ENCODE measurements around the gene NXPE3.
"Not testable (repeated sequence)": the region's sequence is repeated elsewhere in the genome, so short reads cannot be mapped to it uniquely, and the experiment has no call there.

Gene NXPE3

GRCh38 chr3:101779047-101779821 lies at the start of gene NXPE3:
Gene NXPE3, plus strand, starts transcription at chr3:101779211. Its CDS starts 6,386 bp downstream, at chr3:101785597.
- DNase-seq = peak; percentile 75

- no peak for DNase-seq
Observed at GRCh38 chr3:101729586-101729985, 49.4 kb upstream of the NXPE3 start.

GRCh38 chr3:101730839-101731238 lies 48.2 kb upstream of the NXPE3 start:
- no peak for DNase-seq

GRCh38 chr3:101732240-101732641 lies 46.8 kb upstream of the NXPE3 start:
- DNase-seq = no peak

DNA sequence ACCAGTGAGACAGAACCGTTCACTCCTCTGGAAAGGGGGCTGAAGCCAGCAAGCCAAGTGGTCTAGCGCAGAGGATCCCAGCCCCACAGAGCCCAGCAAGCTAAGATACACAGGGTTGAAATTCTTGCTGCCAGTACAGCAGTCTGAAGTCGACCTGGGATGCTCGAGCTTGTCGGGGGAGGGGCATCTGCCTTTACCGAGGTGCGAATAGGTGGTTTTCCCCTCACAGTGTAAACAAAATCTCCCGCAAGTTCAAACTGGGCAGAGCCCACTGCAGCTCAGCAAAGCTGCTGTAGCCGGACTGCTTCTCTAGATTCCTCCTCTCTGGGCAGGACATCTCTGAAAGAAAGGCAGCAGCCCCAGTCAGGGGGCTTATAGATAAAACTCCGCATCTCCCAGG lies 43.2 kb upstream of the NXPE3 start:
- DNase-seq = no peak

- DNase-seq = not testable (repeated sequence)
Observed at GRCh38 chr3:101741914-101742313, 37.1 kb upstream of the NXPE3 start.

DNA sequence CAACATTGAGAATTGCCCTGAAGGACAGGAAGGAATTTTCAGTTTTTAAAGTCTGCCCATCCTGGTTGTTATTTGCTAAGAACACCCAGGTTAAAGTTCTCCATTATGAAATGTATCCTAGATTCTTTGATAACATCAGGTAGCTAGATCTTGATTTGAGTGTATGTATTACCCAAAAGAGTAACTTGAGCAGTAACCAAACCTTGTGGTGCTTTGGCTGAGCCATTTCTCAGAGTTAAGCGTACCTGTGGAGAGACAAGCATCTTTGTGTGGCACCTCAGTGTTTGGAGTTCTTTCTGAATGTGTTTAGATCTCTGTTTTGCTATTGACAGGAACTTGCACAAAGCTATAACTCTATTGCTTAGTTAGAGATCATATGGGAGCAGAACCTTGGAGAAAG lies 34.2 kb upstream of the NXPE3 start:
- DNase-seq = no peak

- DNase-seq = not testable (repeated sequence)
Observed at GRCh38 chr3:101745934-101746333, 33.1 kb upstream of the NXPE3 start.

GRCh38 chr3:101753386-101754113 lies 25.5 kb upstream of the NXPE3 start:
- not testable (repeated sequence) for DNase-seq

DNA sequence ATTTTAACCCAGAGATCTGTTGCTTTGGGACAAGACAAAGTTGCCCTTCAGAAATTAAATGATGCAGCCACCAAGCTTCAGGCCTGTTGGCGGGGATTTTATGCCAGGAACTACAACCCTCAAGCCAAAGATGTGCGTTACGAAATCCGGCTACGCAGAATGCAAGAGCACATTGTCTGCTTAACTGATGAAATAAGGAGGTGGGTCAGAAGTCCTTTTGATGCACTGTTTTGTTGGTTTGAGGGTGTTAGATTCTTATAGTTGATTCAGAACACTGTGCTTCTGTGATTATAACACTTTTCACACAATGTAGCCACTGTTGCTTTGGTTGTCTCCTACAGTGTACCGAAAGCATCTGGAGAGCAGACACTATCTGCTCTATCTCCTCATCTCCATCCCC lies 20.8 kb upstream of the NXPE3 start:
- no peak for DNase-seq

DNA sequence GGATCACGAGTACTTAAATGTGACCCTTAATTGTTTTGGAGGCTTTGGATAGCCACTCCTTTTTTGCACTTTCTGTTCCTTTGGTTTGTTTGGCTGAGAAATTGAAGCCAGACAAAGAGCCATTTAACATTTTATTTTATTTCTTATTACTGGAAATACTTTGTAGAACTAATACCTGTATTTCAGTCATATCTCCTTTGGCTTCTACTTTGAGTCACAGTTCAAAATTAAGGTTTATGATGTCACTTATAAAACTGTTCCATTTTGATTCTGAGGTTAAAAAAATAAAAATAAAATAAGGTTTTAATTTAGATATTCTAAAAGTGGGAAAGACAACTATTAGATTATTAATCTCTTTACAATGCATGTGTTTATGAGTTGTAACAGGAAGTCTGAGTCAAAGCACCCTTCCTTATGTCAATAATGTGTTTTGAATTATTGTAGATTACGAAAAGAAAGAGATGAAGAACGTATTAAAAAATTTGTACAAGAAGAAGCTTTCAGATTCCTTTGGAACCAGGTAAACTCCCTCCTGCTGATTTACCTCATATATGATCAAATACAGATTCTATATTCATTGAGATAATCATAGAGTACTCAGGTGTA lies 16.9 kb upstream of the NXPE3 start:
- DNase-seq = no peak

DNA sequence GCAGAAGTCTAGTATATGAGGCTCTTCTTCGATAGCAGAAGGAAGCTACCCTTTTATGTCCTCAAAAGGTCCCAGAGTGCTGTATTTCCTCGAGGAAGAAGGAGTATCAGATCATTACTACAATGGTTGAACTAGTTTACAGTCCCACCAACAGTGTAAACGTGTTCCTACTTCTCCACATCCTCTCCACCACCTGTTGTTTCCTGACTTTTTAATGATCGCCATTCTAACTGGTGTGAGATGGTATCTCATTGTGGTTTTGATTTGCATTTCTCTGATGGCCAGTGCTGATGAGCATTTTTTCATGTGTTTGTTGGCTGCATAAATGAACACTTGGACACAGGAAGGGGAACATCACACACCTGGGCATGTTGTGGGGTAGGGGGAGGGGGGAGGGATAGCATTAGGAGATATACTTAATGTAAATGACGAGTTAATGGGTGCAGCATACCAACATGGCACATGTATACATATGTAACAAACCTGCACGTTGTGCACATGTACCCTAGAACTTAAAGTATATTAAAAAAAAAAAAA lies 1.2 kb upstream of the NXPE3 start:
- not testable (repeated sequence) for DNase-seq

DNA sequence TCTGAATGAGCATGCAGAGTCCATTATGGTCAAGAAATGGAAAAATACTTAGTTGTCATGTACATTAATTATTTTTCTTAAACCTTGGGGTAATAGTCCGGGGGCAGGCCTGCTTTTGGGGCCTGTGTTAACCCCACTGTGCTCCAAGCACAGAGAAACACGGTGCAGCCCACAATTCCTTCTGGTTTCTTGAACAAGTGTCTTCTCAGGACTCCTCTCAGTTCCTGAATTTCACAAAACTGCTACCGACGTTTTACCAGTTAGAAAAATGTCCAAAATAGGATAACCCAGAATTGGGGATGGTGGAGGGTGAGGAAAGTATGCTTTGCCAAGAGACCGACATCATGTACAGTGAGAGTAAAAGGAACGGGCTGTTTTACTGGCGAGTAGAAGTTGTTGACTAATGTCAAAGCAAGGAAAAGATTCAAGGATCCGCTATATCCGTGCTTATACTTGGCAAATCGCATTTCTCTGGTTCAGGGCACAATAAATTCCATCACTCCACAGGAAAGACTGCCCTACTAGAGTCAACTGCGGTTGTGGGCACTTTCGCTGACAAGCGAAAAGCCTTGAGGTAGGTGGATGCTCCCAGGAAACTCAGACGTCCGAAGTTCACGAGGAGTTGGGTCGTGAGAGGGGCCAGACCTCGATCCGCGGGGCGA lies 495 bp upstream of the NXPE3 start:
- no peak for DNase-seq

GRCh38 chr3:101779822-101780381 lies 891 bp downstream of the NXPE3 start:
- DNase-seq = no peak

GRCh38 chr3:101780661-101781060 lies 1.6 kb downstream of the NXPE3 start:
- DNase-seq = peak; percentile 73

DNA sequence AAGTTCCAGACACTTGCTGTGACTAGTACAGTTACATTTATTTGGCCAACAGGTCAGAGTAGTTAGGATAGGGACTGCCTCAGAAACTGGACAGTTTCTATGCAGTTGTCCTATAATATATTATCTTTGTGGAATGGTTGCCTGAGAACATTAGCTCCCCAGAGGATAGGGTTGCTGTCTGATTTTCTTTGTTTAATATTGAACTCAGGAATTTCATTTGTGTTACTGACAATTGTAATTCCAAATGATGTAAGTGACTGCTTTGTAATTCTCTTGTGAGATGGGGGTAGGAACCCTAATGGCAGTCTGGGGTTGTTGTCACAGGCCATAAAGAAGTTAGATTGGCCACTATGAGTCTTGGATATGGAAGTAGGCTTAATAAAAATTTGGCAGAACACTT lies 2.2 kb downstream of the NXPE3 start:
- peak; percentile 23 for DNase-seq

DNA sequence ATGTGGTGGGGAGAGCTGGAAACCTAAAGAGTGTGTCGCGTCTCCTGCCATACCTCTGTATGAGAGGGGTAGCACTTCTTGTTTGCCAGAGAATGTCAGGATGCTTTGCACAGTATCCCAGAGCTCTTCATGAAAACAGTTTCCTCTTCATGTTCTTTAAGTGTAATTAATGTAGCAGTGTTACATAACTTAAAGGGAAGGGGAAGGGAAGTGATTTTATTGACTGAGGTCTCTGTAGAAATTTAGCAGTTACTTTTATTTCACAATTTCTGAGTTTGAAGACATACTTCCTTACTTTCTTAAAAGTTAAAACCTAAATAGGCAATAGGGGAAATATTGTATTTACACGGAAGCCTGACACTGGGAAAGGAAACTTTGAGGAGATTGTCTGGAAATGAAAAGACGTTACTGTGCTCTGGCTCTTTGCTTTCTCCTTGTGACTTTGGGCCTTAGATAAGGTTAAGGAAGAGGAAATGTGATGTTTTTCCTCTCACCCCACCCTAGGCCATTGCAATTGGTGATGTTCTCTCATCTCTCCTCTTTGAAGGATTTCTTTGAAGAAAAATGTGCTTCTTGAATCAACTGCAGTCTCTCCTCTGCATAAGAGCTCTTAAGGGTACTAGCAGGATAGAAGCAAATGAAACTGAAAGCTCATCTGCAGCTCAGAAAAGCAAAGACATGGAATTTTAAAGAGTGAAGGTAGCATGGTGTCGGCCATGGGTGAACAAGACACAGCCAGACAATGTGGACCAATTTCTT lies 6.0 kb downstream of the NXPE3 start:
- no peak for DNase-seq

DNA sequence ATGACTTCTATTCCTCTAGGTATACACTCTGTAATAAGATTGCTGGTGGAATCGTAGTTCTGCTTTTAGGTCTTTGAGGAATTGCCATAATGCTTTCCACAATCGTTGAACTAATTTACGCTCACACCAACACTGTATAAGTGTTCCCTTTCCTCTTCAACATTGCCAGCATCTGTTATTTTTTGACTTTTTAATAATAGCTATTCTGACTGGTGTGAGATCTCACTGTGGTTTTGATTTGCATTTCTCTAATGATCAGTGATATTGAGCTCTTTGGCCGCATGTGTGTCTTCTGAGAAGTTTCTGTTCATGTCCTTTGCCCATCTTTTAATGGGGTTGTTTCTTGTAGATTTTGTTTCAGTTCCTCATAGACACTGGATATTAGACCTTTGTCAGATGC lies 12.8 kb downstream of the NXPE3 start:
- no peak for DNase-seq

DNA sequence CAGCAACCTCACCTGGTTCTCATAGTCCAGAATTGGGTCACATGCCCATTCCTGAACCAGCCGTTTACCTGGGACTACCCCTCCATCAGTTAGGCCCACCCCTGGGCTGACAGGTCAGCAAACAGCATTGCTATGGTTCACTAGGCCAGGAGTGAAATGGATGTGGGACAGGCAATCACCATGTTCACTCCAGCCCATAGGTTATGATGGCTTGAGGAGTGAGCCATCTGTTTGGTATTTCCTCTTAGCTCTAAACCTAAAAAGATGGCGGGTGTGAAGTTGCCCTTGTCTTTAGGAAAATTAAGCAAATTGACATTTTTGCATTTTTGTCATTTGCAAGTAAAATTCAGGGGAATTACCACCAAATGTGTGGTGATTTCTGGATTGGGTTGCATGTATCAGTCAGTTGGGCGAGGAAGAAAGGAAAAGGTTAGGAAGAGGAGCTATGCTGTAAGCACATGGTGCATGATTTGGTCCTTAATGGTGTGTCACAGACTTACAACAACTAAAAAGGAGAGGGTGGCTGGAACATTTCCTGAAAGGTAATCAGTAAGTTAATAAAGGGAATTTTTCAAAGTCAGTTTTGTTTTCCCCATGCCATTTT lies 17.2 kb downstream of the NXPE3 start:
- DNase-seq = no peak

DNA sequence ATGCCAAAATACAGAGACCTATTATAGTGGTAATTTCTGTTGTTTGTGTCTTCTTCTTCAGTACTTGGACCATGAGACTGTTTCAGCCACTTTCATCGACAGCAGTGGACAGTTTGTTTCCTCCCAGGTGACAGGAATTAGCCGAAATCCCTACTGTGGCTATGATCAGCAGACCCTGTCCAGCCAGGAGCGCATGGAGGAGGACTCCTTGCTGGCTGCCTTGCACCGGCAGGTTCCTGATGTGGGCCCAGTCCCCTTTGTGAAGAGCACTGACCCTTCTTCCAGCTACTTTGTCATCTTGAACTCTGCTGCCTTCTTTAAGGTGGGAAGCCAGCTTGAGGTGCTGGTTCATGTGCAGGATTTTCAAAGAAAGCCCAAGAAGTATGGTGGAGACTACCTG lies 22.2 kb downstream of the NXPE3 start:
- DNase-seq = no peak

GRCh38 chr3:101802179-101802578 lies 23.2 kb downstream of the NXPE3 start:
- DNase-seq = no peak

Data from fibroblast of upper back skin (primary cell).